AG09319 (cell line): ENCODE results near the gene GULP1.
"Not testable (repeated sequence)": the region's sequence is repeated elsewhere in the genome, so short reads cannot be mapped to it uniquely, and the experiment has no call there.

ENCODE experiments used
- DNase-seq: peaks from one replicate; pipeline ENCODE4 v3.0.0-alpha.2; 2010; ENCODE audit warnings: low read depth; ENCODE audit errors: extremely low read depth
- TF ChIP-seq, protein P1 (sequence below): IDR thresholded peaks from 2 replicates; pipeline ENCODE4 v1.5.1; 2011; ENCODE audit warnings: low read depth, mild to moderate bottlenecking, inconsistent platforms, low read length, moderate library complexity

Gene GULP1

DNA sequence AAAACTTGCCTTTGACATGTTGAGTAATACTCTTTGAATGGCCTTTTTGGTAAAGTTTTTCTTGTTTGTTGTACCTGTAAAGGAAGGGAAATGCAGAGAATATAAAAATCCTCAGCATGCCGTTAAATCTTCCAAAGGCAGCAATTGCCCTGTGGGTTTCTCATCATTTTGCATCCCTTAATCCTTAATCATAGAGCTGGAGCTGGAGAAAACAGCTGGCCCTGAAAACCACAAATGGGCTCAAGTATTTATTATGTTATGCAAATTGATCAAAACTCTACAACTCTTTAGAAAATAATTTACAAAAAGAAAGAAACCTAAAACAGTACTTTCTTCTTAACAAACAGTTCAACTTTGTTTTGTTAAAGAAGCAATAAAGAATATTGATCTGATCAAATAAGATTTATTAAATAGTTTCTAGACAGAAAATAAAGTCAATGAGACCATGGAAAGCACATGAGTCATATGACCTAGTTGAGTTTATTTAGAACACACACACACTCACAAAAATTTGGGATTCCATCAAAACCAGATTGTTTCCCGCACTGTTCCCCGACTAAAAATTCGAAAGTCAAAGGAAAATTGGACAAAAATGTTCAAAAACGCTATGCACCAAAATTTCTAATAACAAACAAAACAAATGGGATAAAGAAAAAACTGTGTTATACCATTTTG lies 309.0 kb downstream of the GULP1 start:
- TF ChIP-seq, protein P1, sequence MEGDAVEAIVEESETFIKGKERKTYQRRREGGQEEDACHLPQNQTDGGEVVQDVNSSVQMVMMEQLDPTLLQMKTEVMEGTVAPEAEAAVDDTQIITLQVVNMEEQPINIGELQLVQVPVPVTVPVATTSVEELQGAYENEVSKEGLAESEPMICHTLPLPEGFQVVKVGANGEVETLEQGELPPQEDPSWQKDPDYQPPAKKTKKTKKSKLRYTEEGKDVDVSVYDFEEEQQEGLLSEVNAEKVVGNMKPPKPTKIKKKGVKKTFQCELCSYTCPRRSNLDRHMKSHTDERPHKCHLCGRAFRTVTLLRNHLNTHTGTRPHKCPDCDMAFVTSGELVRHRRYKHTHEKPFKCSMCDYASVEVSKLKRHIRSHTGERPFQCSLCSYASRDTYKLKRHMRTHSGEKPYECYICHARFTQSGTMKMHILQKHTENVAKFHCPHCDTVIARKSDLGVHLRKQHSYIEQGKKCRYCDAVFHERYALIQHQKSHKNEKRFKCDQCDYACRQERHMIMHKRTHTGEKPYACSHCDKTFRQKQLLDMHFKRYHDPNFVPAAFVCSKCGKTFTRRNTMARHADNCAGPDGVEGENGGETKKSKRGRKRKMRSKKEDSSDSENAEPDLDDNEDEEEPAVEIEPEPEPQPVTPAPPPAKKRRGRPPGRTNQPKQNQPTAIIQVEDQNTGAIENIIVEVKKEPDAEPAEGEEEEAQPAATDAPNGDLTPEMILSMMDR = no peak
- no peak for DNase-seq

DNA sequence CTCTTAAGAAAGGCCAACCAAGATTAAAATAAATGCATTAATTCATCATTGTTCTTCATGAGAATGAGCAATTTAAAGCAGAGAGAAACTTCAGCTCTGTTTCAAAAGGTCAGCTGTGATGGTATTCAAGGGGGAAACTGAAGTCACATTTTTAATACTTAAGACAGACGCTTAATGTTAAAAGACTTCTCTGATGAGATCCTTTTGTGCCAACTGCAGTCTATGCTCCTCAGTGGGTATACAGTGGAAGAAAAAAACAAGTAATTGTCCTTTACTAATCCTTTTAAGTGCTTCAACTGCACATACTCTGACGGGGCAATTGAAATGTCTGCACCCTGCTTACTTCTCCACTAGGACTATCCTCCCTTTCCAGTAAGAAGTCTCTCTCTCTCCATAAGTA lies 309.7 kb downstream of the GULP1 start:
- TF ChIP-seq, protein P1 = no peak
- DNase-seq = no peak

DNA sequence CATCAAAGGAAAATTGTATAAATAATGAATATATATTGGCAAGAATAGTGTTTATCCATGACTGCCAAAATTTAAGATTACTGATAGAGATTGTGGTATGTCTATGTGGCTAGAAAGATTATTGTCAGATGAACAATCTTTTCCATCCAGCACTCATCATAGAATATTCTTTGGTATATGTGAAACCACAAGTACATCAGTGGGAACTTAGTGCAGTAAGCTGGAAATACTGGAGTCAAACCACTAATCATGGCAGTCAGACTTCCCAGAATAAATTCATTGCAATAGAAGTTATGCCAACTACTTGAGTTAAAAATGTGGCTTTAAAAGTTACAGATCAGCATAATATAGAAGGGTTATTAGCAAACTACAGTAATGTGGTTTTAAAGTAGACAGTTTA lies 310.3 kb downstream of the GULP1 start:
- TF ChIP-seq, protein P1 = no peak
- DNase-seq = no peak

- DNase-seq = no peak
- TF ChIP-seq, protein P1 = no peak
These were observed 312.9 kb downstream of the GULP1 start for GRCh38 chr2:188604579-188604978.

DNA sequence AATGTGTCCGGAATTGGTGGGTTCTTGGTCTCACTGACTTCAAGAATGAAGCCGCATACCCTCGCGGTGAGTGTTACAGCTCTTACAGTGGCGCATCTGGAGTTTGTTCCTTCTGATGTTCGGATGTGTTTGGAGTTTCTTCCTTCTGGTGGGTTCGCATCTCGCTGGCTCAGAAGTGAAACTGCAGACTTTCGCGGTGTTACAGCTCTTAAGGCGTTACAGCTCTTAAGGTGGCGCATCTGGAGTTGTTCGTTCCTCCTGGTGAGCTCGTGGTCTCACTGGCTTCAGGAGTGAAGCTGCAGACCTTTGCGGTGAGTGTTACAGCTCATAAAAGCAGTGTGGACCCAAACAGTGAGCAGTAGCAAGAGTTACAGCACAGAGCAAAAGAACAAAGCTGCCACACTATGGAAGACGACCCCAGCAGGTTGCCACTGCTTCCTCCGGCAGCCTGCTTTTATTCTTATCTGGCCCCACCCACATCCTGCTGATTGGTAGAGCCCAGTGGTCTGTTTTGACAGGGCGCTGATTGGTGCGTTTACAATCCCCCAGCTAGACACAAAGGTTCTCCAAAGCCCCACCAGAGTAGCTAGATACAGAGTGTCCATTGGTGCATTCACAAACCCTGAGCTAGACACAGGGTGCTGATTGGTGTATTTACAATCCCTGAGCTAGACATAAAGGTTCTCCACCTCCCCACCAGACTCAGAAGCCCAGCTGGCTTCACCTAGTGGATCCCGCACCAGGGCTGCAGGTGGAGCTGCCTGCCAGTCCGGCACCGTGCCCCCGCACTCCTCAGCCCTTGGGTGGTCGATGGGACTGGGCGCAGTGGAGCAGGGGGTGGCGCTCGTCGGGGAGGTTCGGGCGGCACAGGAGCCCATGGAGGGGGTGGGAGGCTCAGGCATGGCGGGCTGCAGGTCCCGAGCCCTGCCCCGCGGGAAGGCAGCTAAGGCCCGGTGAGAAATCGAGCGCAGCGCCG lies 314.2 kb downstream of the GULP1 start:
- not testable (repeated sequence) for DNase-seq

- DNase-seq = not testable (repeated sequence)
These were observed 314.9 kb downstream of the GULP1 start for GRCh38 chr2:188606596-188606995.

- TF ChIP-seq, protein P1 = no peak
- DNase-seq = no peak
These were observed 315.8 kb downstream of the GULP1 start for GRCh38 chr2:188607501-188607900.

GRCh38 chr2:188609321-188610049 lies 317.8 kb downstream of the GULP1 start:
- TF ChIP-seq, protein P1 = no peak
- DNase-seq = no peak
